ENCODE data around the gene CTBP2.

The CTBP2 gene
- total RNA-seq = 0.24 to 1.1 reads per million in 2 donors

DNA sequence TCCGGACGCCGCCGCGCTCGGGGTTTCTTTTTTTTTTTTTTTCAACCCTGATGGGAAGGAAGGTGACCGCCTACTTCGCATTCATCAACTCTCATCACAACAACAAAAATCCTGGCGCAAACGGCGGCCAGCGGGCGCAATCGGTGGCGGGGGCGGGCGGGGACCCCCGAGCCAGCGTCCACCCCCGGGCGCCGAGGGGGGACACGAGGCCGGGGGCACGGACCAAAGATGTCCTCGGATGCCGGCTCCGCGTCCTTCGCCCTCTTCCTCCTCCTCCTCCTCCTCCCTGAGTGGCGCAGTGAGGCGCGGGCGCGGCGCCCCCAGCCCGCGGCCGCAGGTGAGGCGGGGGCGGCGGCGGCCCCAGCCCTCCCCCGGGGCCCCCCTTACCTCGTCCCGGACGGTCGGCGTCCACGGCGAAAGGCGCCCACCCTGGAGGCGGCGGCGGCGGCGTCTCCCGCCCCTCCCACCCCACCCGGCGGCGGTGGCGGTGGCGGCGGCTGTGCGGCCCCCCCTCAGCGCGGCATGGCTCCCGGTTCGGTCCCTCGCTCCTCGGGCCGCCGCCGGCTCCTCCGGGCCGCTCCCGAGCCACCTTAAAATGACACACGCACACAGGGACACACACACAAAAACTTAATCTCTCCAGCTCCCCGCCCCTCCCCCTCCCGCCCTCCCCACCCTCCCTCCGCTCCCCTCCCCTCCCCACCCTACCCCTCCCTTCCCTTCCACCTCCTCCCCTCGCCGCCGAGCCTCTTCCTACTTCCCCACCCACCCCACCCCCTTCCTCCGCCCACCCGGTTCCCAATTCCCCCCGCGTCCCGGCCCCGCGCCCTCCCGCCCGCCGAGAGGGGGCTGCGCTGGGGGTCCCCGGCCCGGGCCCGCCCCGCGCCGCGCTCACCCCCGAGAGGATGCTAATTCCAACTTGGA, at the start of gene CTBP2:
TSS of gene CTBP2 (minus strand) at position 632 of the 924 bp plus-strand sequence.
- no peak for DNase-seq

GRCh38 chr10:125209591-125210355, 49.4 kb upstream of the CTBP2 start:
- no peak for DNase-seq

DNA sequence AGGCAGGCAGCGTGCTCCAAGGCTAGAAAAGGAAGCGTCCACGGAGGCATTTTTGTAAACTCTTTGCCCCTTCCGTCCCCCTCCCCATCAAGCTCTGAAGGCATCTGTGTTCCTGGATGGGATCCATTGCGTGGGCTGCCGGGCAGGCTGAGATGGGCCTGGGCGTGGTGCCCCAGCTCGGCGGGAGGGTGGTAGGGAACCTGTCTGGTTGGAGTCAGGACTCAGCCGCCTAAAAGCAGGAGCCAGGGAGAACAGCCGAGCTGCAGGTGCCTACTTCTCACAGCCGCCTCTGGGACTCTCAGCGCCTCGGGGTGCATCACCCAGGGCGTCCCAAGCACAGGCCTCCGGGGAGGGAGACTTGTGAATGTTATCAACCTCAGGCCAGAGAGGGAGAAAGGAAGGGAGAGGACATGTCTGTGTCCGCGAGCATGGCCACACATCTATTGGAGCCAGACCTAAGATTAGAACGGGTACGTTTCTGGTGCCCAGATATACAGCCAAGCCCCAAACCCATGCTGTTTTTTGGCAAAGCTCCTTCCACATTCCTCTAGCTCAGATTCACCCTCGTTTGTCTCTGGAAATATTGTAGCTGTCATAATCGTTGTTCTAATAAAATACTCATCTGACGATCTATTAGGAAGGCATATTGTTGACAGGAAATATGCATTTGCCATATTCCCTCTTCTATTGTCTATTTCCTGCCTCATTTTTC, 48.6 kb upstream of the CTBP2 start:
- no peak for DNase-seq

DNA sequence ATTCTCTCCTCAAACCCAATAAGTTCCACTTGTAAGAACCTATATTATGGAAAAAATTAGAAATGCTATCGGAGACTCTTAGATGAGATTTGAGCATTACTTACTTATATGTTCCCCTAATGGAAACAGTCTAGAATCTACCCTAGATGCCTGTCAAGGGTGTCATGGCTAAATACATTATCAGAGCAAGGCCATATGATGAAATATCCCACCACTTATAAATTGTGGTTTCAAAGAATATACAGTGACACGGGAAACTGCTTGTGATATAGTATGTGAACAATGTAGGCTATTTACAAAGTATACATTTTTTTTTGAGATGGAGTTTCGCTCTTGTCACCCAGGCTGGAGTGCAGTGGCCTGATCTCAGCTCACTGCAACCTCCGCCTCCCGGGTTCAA, 46.3 kb upstream of the CTBP2 start:
- no peak for DNase-seq

- no peak for DNase-seq
Observed at GRCh38 chr10:125205431-125205830, 45.1 kb upstream of the CTBP2 start.

DNA sequence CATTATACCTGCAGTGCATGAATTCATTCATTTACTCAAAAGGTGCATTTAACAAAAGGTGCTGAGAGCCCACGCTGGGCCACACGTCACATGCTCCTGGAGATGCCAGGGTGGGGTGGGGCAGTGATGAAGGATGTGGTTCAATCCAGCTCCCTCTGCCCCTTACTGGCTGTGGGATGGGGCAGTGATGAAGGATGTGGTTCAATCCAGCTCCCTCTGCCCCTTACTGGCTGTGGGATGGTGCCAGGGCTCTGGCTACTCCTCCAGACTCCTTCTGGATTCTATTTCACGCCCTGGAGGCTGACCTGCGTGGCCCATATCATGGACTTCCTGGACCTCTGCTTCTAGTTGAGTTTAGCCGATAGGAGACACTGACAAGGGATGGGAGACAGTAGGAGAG, 44.0 kb upstream of the CTBP2 start:
- no peak for DNase-seq

DNA sequence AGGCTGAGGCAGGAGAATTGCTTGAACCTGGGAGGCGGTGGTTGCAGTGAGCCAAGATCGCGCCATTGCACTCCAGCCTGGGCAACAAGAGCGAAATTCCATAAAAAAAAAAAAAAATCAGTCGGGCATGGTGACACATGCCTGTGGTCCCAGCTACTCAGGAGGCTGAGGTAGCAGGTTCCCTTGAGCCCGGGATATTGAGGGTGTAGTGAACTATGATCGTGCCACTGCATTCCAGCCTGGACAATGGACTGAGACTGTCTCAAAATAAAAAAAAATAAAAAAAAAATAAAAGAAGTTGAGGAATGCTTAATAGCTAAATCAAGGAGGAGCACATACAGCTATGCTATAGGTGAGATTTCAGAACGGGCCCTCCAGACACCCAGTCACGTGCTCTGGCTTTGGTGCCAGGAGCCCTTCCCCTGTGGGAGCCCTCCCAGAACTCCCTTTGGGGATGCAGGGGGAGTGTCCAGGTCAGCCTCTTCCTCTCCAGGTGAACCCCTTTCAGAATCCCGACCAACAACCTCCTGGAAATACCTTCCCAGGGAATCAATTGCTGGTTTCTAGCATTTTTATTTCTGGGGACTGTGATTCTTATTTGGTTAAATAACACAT, 42.9 kb upstream of the CTBP2 start:
- DNase-seq = no peak

- no peak for DNase-seq
Observed at GRCh38 chr10:125201791-125202622, 41.6 kb upstream of the CTBP2 start.

DNA sequence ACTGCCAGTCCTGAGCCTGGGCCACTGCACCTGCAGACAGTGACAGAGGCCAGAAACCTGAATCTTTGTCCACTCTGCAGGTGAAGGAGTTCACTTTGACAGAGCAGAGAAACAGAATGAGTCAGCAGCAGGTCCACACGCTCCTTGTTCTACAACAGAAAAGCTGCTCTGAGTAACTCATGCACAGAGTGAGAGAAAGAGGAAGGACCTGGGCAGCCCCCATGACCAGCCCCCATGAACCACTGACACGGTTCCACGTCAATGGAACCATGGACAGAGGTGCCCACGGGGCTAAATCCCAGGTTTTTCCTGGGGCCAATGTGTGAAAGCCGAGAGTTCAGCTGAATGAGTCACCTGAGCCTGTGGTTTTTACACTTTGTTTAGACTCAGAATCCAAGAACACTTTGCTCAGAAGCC, 40.8 kb upstream of the CTBP2 start:
- DNase-seq = no peak

DNA sequence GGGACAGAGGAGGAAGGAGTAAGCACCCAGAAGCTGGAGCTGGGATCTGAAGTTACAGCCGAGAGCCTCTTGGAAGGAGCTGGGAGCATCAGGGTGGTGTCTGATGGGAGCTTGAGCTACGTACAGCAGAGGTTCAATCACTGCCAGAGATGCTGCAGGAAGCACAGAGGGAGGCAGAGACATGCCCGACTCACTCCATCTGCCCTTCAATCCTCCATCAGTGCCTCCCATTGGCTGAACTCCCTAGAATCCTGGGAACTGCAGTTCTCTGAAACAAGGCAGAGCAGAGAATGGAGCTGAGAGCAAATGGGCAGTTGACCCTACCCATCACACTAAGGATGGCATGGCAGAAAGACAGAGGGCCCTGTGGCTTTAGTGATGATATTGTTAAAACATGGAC, 40.0 kb upstream of the CTBP2 start:
- DNase-seq = no peak

GRCh38 chr10:125199270-125199669, 38.9 kb upstream of the CTBP2 start:
- DNase-seq = no peak

DNA sequence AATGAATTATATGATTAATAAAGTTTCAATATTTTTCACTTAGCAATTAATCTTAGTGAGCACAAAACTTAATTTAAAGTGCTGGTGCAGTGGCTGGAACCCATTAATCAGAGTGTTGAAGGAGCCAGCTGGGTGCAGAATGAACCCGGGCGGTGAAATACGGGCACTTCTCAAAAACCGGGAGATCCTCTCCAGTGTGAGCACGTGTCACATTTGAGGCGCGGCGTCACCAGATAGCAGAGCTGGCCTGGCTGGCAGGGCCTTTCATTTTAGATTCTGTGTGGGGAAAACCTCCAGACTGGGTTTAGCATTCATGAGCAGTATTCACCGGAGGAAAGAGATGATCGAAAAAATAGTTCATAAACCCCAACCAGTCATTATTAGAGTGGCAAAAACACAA, 34.5 kb upstream of the CTBP2 start:
- no peak for DNase-seq

DNA sequence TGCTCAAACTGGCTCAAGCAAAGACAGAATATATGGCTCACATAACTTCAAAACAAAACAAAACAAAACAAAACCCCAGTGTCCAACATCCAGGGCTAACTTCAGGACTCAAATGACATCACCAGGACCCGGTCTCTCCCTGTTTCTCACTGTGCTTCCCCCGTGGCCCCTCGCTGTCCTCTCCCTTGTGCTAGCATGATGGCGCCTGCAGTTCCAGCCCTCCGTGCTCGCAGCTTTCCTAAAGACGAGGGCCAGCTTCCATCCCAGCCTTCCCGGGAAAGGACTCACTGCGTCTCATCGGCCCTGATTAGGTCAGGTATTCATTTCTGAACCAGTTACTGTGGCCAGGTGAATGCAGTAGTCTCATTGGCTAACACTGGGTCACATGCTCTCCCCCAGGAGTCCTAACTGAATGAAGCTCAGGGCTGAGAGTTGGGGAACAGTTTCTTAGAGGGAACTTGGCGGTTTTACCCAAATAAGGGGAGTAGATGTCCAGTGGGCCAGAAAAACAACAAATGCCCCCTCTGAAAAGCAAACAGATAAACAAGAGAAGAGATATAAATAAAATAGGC, 33.0 kb upstream of the CTBP2 start:
- no peak for DNase-seq

DNA sequence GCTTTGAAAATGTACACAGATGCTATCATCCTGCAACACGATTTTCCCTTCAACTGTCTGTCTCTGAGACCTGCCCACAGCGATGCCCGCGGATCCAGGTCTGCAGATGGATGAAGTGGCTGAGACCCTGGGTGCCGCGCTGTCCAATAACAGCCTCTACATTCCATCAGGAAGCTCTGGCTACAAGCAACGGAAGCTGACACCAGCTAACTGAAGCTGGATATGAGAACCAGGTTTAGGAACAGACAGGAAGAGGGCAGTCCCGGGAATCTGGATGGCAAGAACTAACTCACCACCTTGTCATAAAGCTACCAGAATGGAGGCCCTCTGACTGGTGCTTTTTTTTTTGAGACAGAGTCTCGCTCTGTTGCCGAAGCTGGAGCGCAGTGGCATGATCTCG, 32.3 kb upstream of the CTBP2 start:
- DNase-seq = no peak

- no peak for DNase-seq
Observed at GRCh38 chr10:125192005-125192404, 31.6 kb upstream of the CTBP2 start.

DNA sequence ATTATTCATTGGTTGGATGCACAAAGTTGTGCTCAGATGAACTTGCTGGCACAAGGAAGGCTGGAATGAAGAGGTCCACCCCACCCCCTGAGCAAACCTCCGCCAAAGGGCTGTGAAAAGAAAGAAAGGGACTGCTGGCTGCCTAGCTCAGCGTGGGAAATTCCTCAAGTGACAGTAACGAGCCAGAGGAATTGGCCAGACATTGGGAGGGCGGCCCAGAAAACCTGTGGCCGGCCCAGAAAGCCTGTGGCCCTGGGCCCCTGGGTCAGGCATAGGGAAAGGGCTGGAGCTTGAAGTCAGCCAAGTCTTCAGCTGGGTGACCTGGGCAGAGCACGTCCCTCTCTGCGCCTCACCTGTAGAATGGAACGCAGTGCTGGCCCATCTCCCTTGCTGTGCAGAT, 30.6 kb upstream of the CTBP2 start:
- DNase-seq = no peak

- no peak for DNase-seq
Observed at GRCh38 chr10:125190414-125190813, 30.1 kb upstream of the CTBP2 start.

DNA sequence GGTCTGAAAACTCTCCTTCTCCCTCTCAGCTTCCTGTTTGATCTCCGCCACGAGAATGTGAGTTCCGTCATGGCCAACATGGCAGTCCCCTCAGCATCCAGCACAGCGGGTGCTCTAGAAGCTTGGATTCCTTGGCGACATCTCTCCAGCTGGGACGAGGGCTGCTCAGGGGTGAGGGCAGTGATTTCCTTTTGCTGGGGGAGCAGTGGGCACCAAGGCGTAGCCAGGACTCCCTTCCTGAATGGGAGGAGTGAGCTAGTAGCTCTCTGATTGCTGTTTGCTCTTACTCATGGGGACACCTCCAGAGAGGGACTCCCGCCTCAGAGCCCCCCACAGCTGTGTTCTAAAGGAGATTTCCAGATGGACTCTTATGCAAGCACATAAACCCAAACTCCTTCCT, 28.8 kb upstream of the CTBP2 start:
- no peak for DNase-seq

DNA sequence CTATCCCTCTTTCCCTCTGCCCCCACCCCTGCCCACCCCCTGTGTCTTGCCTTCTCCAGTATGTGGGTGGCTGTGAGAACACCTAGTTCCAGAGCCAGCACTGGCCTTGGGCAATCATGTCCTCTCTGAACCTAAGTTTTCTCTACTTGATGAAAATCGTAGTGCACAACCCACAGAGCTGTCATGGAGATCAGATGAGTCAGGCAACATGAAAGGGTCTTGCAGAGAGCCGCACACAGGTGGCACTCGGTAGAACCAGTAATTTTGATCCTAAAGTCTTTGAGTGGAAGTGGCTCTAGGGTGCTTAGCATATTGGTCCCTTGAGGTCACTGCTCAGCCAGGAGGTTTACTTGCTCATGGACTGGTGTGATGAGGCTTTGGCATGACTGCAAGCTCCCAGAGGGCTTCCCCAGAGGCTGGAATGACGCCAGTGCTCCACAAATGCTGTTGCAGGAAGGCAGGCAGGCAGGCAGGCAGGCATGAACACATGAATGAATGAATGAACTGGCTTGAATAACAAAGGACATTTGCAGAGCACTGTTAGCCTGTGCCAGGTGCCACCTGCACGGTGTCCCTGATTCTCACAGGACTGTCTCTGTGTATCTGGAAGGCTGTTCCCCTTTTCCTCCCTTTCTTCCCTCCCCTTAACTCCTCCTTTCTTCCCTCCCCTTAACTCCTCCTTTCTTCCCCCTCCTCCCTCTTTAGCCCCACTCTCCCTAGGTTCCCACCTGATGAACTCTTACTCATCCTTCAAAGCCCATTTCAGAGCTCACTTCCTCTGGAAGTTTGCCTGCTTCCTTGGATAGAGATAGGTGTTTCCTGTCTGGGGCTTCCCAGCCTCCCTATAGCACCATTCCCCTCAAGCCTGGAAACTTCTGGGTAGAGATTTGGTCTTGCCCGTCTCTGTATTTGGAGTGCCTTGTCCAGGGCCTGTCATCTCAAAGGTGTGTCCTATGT, 27.2 kb upstream of the CTBP2 start:
- no peak for DNase-seq

GRCh38 chr10:125186431-125187170, 26.2 kb upstream of the CTBP2 start:
- DNase-seq = no peak

Measured in T-helper 9 cell (primary cell).